Mesenchymal stem cell (in vitro differentiated cells and primary cell): ENCODE data around the gene HS2ST1.

Experiments used
- DNase-seq: peaks from one replicate; pipeline ENCODE4 v3.0.0-alpha.2; 2013
- H2AFZ ChIP-seq: one replicate; pipeline ENCODE4 v1.6.1; 2013; ENCODE audit warnings: low read depth, mild to moderate bottlenecking, control low read depth, inconsistent platforms, low read length, moderate library complexity
- H2AK5ac ChIP-seq: 2 replicates; pipeline ENCODE4 v1.6.1; 2013; ENCODE audit warnings: low read length, moderate library complexity, mild to moderate bottlenecking, inconsistent platforms; ENCODE audit not compliant: severe bottlenecking
- H2BK120ac ChIP-seq: one replicate; pipeline ENCODE4 v1.6.1; 2013; ENCODE audit warnings: low read depth, mild to moderate bottlenecking, inconsistent platforms, low read length, moderate library complexity
- H2BK12ac ChIP-seq, 2 experiments: one replicate each; pipeline ENCODE4 v1.6.1; 2013; ENCODE audit warnings: inconsistent platforms in 2 of 2, low read length in 2 of 2, mild to moderate bottlenecking in 2 of 2, moderate library complexity in 2 of 2, control low read depth in 1 of 2
- H2BK15ac ChIP-seq: one replicate; pipeline ENCODE4 v1.6.1; 2013; ENCODE audit warnings: mild to moderate bottlenecking, low read depth, inconsistent platforms; ENCODE audit not compliant: poor library complexity, severe bottlenecking
- H2BK5ac ChIP-seq: 2 replicates; pipeline ENCODE4 v1.6.1; 2013; ENCODE audit warnings: low read depth, mild to moderate bottlenecking, low read length, control low read depth, inconsistent platforms; ENCODE audit not compliant: poor library complexity, severe bottlenecking
- H3K14ac ChIP-seq, 2 experiments: one replicate each; pipeline ENCODE4 v1.6.1; 2013; ENCODE audit warnings: inconsistent platforms in 2 of 2, low read length in 2 of 2, control low read depth in 1 of 2, mild to moderate bottlenecking in 1 of 2, moderate library complexity in 1 of 2
- H3K18ac ChIP-seq, 2 experiments: one replicate each; pipeline ENCODE4 v1.6.1; 2013; ENCODE audit warnings: inconsistent platforms in 2 of 2, low read length in 2 of 2, control low read depth in 1 of 2, low read depth in 1 of 2, mild to moderate bottlenecking in 1 of 2
- H3K23ac ChIP-seq, 2 experiments: one replicate each; pipeline ENCODE4 v1.6.1; 2013; ENCODE audit warnings: inconsistent platforms in 2 of 2, low read length in 2 of 2, mild to moderate bottlenecking in 2 of 2, moderate library complexity in 2 of 2, control low read depth in 1 of 2
- H3K27ac ChIP-seq: 2 replicates; pipeline ENCODE4 v1.5.1; 2013; ENCODE audit warnings: mild to moderate bottlenecking, moderate library complexity, low read length, control low read depth, inconsistent platforms; ENCODE audit not compliant: poor library complexity, severe bottlenecking
- H3K27me3 ChIP-seq, 2 experiments: 2 replicates each; pipeline versions ENCODE4 v1.6.1 to v1.7.0; 2013; ENCODE audit warnings: low read length in 2 of 2, mild to moderate bottlenecking in 2 of 2, moderate library complexity in 2 of 2, control low read depth in 1 of 2, inconsistent platforms in 1 of 2; ENCODE audit not compliant: control insufficient read depth in 1 of 2, insufficient read depth in 1 of 2
- H3K36me3 ChIP-seq, 2 experiments: 2 replicates each; pipeline versions ENCODE4 v1.6.1 to v1.7.0; 2013; ENCODE audit warnings: low read length in 2 of 2, control low read depth in 1 of 2, inconsistent platforms in 1 of 2, low read depth in 1 of 2, mild to moderate bottlenecking in 1 of 2; ENCODE audit not compliant: insufficient read depth in 2 of 2, control insufficient read depth in 1 of 2
- H3K4ac ChIP-seq, 2 experiments: one replicate each; pipeline ENCODE4 v1.6.1; 2013; ENCODE audit warnings: inconsistent platforms in 2 of 2, low read length in 2 of 2, mild to moderate bottlenecking in 2 of 2, moderate library complexity in 2 of 2, control low read depth in 1 of 2, low read depth in 1 of 2
- H3K4me1 ChIP-seq: 2 replicates; pipeline ENCODE4 v1.6.1; 2013; ENCODE audit warnings: low read depth, low read length, control low read depth; ENCODE audit not compliant: control insufficient read depth, insufficient read depth
- H3K4me2 ChIP-seq: 2 replicates; pipeline ENCODE4 v1.6.1; 2013; ENCODE audit warnings: low read length, mild to moderate bottlenecking, inconsistent platforms; ENCODE audit not compliant: poor library complexity, severe bottlenecking
- H3K4me3 ChIP-seq, 2 experiments: 2 replicates each; pipeline versions ENCODE4 v1.5.1 to v1.7.0; 2013; ENCODE audit warnings: low read length in 2 of 2, mild to moderate bottlenecking in 2 of 2, control low read depth in 1 of 2, low read depth in 1 of 2; ENCODE audit not compliant: insufficient read depth in 1 of 2
- H3K79me1 ChIP-seq: replicated peaks from 2 replicates; pipeline ENCODE4 v1.6.1; 2013; ENCODE audit warnings: mild to moderate bottlenecking, control low read depth, low read length, inconsistent platforms; ENCODE audit not compliant: poor library complexity, severe bottlenecking
- H3K9ac ChIP-seq: 2 replicates; pipeline ENCODE4 v1.7.0; 2013; ENCODE audit warnings: mild to moderate bottlenecking, low read length, moderate library complexity
- H3K9me3 ChIP-seq: 2 replicates; pipeline ENCODE4 v1.7.0; 2013; ENCODE audit warnings: mild to moderate bottlenecking, low read length; ENCODE audit not compliant: control insufficient read depth
- H4K8ac ChIP-seq: one replicate; pipeline ENCODE4 v1.6.1; 2013; ENCODE audit warnings: inconsistent platforms, mild to moderate bottlenecking, low read length, moderate library complexity
- H4K91ac ChIP-seq: one replicate; pipeline ENCODE4 v1.6.1; 2013; ENCODE audit warnings: mild to moderate bottlenecking, low read length, inconsistent platforms
- WGBS: methylation state at CpG from one replicate; pipeline ENCODE4 v1.1.7; 2013; ENCODE audit warnings: mixed read lengths; 5-methylcytosine and 5-hydroxymethylcytosine counted together

Gene HS2ST1

DNA sequence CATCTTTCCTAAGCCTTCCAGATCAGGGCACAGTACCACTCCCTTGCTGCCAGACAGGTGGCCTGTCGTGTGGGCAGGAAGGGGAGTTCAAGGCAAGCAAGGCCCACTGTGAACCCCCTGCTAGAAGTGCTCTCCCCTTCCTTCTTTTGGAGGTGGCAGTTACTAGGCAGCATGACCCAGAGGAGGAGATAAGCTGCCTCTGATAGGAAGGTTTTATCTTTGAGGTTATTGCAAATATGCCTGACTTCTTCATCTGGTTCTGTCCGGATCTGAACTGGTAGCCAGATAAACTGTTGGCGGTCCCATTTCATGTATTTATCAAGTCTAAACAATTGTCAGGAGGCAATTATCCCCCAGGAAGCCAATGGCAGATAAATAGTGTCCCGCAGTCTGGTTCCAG lies 216.0 kb downstream of the HS2ST1 start:
- Histone ChIP-seq H3K4me1 (peaks cover 6% of the 10 kb centered on the region), H2AK5ac (no peak overlapping the region), H3K23ac (no peak overlapping the region), H3K27ac (no peak overlapping the region), H3K36me3 (no peaks in the 10 kb centered on the region), H4K8ac (no peak overlapping the region), H2BK15ac (no peak overlapping the region), H2BK120ac (no peak overlapping the region), H2BK12ac (no peak overlapping the region), H3K9me3 (no peaks in the 10 kb centered on the region), H3K79me1 (no peaks in the 10 kb centered on the region), H4K91ac (no peak overlapping the region), H3K27me3 (peaks cover 0 to 5% of the 10 kb centered on the region in 2 experiments), H3K4me2 (no peak overlapping the region), H3K18ac (no peak overlapping the region), H3K14ac (no peak overlapping the region), H3K4ac (no peak overlapping the region), H3K9ac (peak overlapping the region; percentile 90), H2AFZ (no peak overlapping the region), H2BK5ac (no peak overlapping the region), H3K4me3 (peak overlapping the region in 1 of 2 experiments; percentile 79)
- no peak for DNase-seq
- WGBS = 59% methylated on average over 4 of the region's 4 CpGs

DNA sequence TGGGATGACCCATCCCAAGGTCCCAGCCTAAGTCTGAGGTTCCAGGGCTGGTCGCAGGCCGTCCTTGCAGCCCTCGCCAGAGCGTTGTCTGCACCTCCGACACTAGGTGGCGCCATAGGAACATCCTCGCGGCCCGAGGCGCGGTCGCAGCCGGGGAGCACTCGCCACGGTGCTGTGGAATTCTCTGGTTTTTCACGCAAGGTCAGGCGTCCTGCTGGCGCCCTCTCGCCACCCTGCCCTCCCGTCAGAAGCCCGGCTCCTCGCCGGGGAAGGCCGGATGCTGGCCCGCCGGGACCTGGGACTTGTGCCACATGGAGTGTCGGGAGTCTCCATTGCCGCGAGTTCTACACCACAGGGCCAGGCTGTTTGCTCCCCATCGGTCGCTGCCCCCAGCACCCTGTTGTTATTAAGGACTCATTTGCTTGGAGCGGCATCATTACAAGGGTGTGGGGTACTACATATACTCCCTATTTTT lies 217.4 kb downstream of the HS2ST1 start:
- Histone ChIP-seq H3K9me3 (no peaks in the 10 kb centered on the region), H4K91ac (no peak overlapping the region), H3K4me2 (peak overlapping the region; percentile 90), H3K18ac (peak overlapping the region; percentile 70 to 85), H2BK15ac (peak overlapping the region; percentile 36), H3K36me3 (no peaks in the 10 kb centered on the region), H3K4me1 (peaks cover 6% of the 10 kb centered on the region), H2BK120ac (no peak overlapping the region), H3K9ac (peak overlapping the region; percentile 90), H3K4me3 (peak overlapping the region; percentile 46 to 76), H2BK12ac (peak overlapping the region in 1 of 2 experiments; percentile 40), H2BK5ac (no peak overlapping the region), H2AFZ (peak overlapping the region; percentile 97), H3K27me3 (peaks cover 0 to 5% of the 10 kb centered on the region in 2 experiments), H2AK5ac (no peak overlapping the region), H3K14ac (peak overlapping the region in 1 of 2 experiments; percentile 45), H3K23ac (no peak overlapping the region), H3K79me1 (no peaks in the 10 kb centered on the region), H4K8ac (peak overlapping the region; percentile 66), H3K4ac (peak overlapping the region in 1 of 2 experiments; percentile 13), H3K27ac (no peak overlapping the region)
- peak; percentile 72 for DNase-seq
- WGBS = 3% methylated on average over 32 of the region's 32 CpGs

DNA sequence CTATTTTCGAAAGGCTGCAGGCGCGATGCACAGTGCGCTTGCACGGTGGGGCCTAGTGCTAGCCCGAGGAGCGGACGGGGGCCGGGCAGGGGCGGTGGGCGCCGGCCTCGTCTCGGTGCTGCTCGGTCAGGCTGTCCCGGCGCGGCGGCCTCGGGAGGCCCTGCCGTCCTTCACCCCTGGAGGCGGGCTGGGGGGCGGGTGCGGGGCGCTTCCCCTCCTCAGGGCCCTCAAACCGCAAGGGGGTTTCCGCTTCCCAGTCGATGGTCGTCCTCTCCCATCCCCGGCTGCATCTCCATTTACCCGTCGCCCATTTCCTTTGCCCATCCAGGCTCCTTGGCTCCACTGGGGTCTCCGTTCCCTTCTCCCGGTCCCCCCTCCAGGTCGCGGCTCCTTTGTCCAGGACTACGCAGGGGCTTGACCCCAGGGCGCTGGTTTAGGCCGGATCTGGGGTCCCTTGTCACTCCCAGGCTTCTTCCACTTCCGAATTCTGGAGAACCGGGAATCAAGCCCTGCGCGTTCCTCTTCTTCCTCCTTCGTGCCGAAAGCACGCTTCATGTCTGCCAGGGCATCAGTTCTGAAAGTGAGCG lies 217.9 kb downstream of the HS2ST1 start:
- peaks cover 6% of the 10 kb centered on the region for H3K4me1 ChIP-seq
- peak overlapping the region; percentile 97 for H2AFZ ChIP-seq
- no peak for DNase-seq
- H3K9ac ChIP-seq = peak overlapping the region; percentile 90
- no peaks in the 10 kb centered on the region for H3K79me1 ChIP-seq
- H2BK5ac ChIP-seq = no peak overlapping the region
- peak overlapping the region in 1 of 2 experiments; percentile 13 for H3K4ac ChIP-seq
- peaks cover 0 to 5% of the 10 kb centered on the region in 2 experiments for H3K27me3 ChIP-seq
- H2BK120ac ChIP-seq = no peak overlapping the region
- H4K8ac ChIP-seq = peak overlapping the region; percentile 66
- no peak overlapping the region for H3K27ac ChIP-seq
- H3K4me2 ChIP-seq = peak overlapping the region; percentile 90
- WGBS = 80% methylated on average over 39 of the region's 47 CpGs
- no peak overlapping the region for H2AK5ac ChIP-seq
- H3K9me3 ChIP-seq = no peaks in the 10 kb centered on the region
- no peak overlapping the region for H4K91ac ChIP-seq
- H2BK12ac ChIP-seq = peak overlapping the region in 1 of 2 experiments; percentile 40
- H3K36me3 ChIP-seq = no peaks in the 10 kb centered on the region
- H3K4me3 ChIP-seq = peak overlapping the region; percentile 46 to 76
- H3K18ac ChIP-seq = peak overlapping the region in 1 of 2 experiments; percentile 70
- no peak overlapping the region for H3K23ac ChIP-seq
- H3K14ac ChIP-seq = peak overlapping the region in 1 of 2 experiments; percentile 51
- peak overlapping the region; percentile 36 for H2BK15ac ChIP-seq

DNA sequence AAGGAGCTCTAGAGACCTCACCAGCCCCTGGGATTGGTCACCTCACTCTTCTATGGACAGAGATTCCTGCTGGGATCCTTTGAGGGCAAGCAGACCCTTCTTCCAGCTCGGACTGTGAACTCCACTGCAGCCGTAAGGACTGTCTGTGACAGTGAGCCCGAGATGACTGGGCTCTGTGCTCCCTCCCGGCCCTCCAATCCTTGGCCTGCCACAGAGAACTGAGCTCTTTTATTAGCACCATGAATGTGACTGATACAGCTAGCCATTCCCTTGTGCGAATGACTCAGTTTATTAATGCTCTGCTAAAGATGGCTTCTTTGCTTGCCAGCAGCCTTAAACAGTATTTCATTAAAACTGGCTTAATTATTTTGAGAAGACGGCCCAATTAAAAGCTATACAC lies 219.6 kb downstream of the HS2ST1 start:
- no peak overlapping the region for H3K18ac ChIP-seq
- H4K8ac ChIP-seq = no peak overlapping the region
- H4K91ac ChIP-seq = no peak overlapping the region
- H3K79me1 ChIP-seq = no peaks in the 10 kb centered on the region
- no peak overlapping the region for H3K4me2 ChIP-seq
- DNase-seq = no peak
- no peak overlapping the region for H2BK12ac ChIP-seq
- no peak overlapping the region for H3K4ac ChIP-seq
- H2BK15ac ChIP-seq = no peak overlapping the region
- H3K9ac ChIP-seq = peak overlapping the region; percentile 74
- no peak overlapping the region for H2AFZ ChIP-seq
- no peak overlapping the region for H2BK120ac ChIP-seq
- WGBS = 73% methylated on average over 5 of the region's 6 CpGs
- H3K9me3 ChIP-seq = no peaks in the 10 kb centered on the region
- H2AK5ac ChIP-seq = no peak overlapping the region
- no peaks in the 10 kb centered on the region for H3K27me3 ChIP-seq
- peaks cover 6% of the 10 kb centered on the region for H3K4me1 ChIP-seq
- peak overlapping the region in 1 of 2 experiments; percentile 34 for H3K4me3 ChIP-seq
- H2BK5ac ChIP-seq = no peak overlapping the region
- H3K27ac ChIP-seq = no peak overlapping the region
- no peaks in the 10 kb centered on the region for H3K36me3 ChIP-seq
- H3K14ac ChIP-seq = no peak overlapping the region
- no peak overlapping the region for H3K23ac ChIP-seq
